ENCODE data around the gene ZXDA.

The ZXDA gene

GRCh38 chrX:57899906-57900305, 10.4 kb downstream of the ZXDA start:
- no peaks in the 10 kb centered on the region for H3K27me3 ChIP-seq (replicated peaks; ENCODE audit: insufficient read depth, low read length)
- no peak overlapping the region for H3K4me2 ChIP-seq (ENCODE audit: low read depth, low read length)
- no peaks in the 10 kb centered on the region for H3F3A ChIP-seq (ENCODE audit: insufficient read depth, low read length)
- no peak for DNase-seq
- no peak overlapping the region for H2AFZ ChIP-seq (ENCODE audit: low read length)
- H3K79me2 ChIP-seq (ENCODE audit: low read length), result no peaks in the 10 kb centered on the region
- H3K9me2 ChIP-seq (replicated peaks; ENCODE audit: insufficient read depth, low read length), result no peaks in the 10 kb centered on the region
- H3K36me3 ChIP-seq (replicated peaks; ENCODE audit: insufficient read depth, low read length), result no peaks in the 10 kb centered on the region
- H3K4me3 ChIP-seq (ENCODE audit: low read length), result no peak overlapping the region
- no peak overlapping the region for H3K27ac ChIP-seq (ENCODE audit: low read length)
- no peaks in the 10 kb centered on the region for H3K4me1 ChIP-seq (ENCODE audit: low read length)
- no peak overlapping the region for H3K9ac ChIP-seq (ENCODE audit: low read length)
- H3K9me3 ChIP-seq (replicated peaks; ENCODE audit: insufficient read depth, low read length), result no peaks in the 10 kb centered on the region
- no peaks in the 10 kb centered on the region for H4K20me1 ChIP-seq (ENCODE audit: insufficient read depth, low read length)
- no peak for TF ChIP-seq EZH2phosphoT487 (IDR thresholded peaks at IDR 0.05; ENCODE audit: low read length)
- TF ChIP-seq CTCF (IDR thresholded peaks at IDR 0.05; ENCODE audit: low read length), result no peak
- TF ChIP-seq EZH2 (optimal IDR thresholded peaks at IDR 0.05; ENCODE audit: low read depth, low read length), result no peak

DNA sequence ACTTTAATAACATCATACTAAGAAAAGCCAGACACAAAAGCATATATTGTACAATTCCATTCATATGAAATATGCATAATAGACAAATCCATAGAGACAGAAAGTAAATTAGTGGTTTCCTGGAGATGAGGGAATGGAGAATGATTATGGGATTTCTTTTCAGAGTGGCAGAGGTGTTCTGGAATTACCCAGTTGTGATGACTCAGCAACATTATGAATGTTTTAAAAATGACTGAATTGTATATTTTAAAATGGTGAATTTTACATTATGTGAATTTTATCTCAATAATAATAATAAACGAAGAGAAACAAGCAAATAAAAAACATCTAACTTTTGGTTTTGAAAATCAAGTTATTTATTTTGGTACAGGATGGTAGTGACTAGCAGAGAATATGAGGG, 11.2 kb downstream of the ZXDA start:
- Histone ChIP-seq H3K4me3 (ENCODE audit: low read length) (no peak overlapping the region), H3K79me2 (ENCODE audit: low read length) (no peaks in the 10 kb centered on the region), H4K20me1 (ENCODE audit: insufficient read depth, low read length) (no peaks in the 10 kb centered on the region), H3K9ac (ENCODE audit: low read length) (no peak overlapping the region), H3F3A (ENCODE audit: insufficient read depth, low read length) (no peaks in the 10 kb centered on the region), H3K4me1 (ENCODE audit: low read length) (no peaks in the 10 kb centered on the region), H3K9me3 (replicated peaks; ENCODE audit: insufficient read depth, low read length) (no peaks in the 10 kb centered on the region), H3K27ac (ENCODE audit: low read length) (no peak overlapping the region), H3K4me2 (ENCODE audit: low read depth, low read length) (no peak overlapping the region), H3K27me3 (replicated peaks; ENCODE audit: insufficient read depth, low read length) (no peaks in the 10 kb centered on the region), H3K9me2 (replicated peaks; ENCODE audit: insufficient read depth, low read length) (no peaks in the 10 kb centered on the region), H2AFZ (ENCODE audit: low read length) (no peak overlapping the region), H3K36me3 (replicated peaks; ENCODE audit: insufficient read depth, low read length) (no peaks in the 10 kb centered on the region)
- no peak for DNase-seq
- no peak for TF ChIP-seq CTCF (IDR thresholded peaks at IDR 0.05; ENCODE audit: low read length)
- TF ChIP-seq EZH2phosphoT487 (IDR thresholded peaks at IDR 0.05; ENCODE audit: low read length), result no peak
- no peak for TF ChIP-seq EZH2 (optimal IDR thresholded peaks at IDR 0.05; ENCODE audit: low read depth, low read length)

DNA sequence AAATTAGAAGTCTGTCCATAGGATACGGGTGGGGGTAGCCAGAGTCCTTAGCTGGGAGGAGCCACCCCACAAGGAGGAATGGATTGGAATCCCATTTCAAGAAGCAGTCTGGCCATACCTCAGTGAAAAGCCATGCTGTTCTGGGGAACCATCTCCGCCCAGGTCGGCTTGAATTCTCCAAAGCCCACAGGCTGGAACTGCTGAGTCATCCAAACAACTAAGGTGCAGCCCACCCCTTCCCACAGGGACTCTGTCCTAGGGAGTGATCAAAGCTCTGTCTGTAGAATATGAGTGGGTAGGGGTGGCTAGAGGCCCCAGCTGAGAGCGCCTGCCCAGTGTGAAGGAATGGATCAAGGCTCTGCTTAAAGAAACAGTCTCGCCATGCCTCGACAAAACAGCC, 38.8 kb downstream of the ZXDA start:
- H2AFZ ChIP-seq (ENCODE audit: low read length), result no peak overlapping the region
- H3K27ac ChIP-seq (ENCODE audit: low read length), result no peak overlapping the region
- TF ChIP-seq EZH2phosphoT487 (IDR thresholded peaks at IDR 0.05; ENCODE audit: low read length) (no peak), EZH2 (optimal IDR thresholded peaks at IDR 0.05; ENCODE audit: low read depth, low read length) (no peak), CTCF (IDR thresholded peaks at IDR 0.05; ENCODE audit: low read length) (no peak)
- H3K36me3 ChIP-seq (replicated peaks; ENCODE audit: insufficient read depth, low read length), result no peaks in the 10 kb centered on the region
- H3K9me2 ChIP-seq (replicated peaks; ENCODE audit: insufficient read depth, low read length), result no peaks in the 10 kb centered on the region
- H3F3A ChIP-seq (ENCODE audit: insufficient read depth, low read length), result no peaks in the 10 kb centered on the region
- no peaks in the 10 kb centered on the region for H3K9me3 ChIP-seq (replicated peaks; ENCODE audit: insufficient read depth, low read length)
- no peaks in the 10 kb centered on the region for H4K20me1 ChIP-seq (ENCODE audit: insufficient read depth, low read length)
- no peak for DNase-seq
- H3K9ac ChIP-seq (ENCODE audit: low read length), result no peak overlapping the region
- H3K4me1 ChIP-seq (ENCODE audit: low read length), result peaks cover 7% of the 10 kb centered on the region; the same call in 1 of the 2 replicates
- H3K27me3 ChIP-seq (replicated peaks; ENCODE audit: insufficient read depth, low read length), result no peaks in the 10 kb centered on the region
- no peak overlapping the region for H3K4me2 ChIP-seq (ENCODE audit: low read depth, low read length)
- no peak overlapping the region for H3K4me3 ChIP-seq (ENCODE audit: low read length)
- H3K79me2 ChIP-seq (ENCODE audit: low read length), result no peaks in the 10 kb centered on the region
